T follicular helper cell (primary cell): ENCODE results near the gene CWC27.

Experiments
- DNase-seq: peaks from one replicate; pipeline ENCODE4 v3.0.0-alpha.2; 2020; ENCODE audit warnings: low read depth

The CWC27 gene

GRCh38 chr5:65037831-65038815, 269.4 kb downstream of the CWC27 start:
- no peak for DNase-seq

- DNase-seq = no peak
Observed at GRCh38 chr5:65041296-65042158, 272.8 kb downstream of the CWC27 start.

- no peak for DNase-seq
Observed at GRCh38 chr5:65043843-65044359, 275.2 kb downstream of the CWC27 start.

- no peak for DNase-seq
Observed at GRCh38 chr5:65047225-65047624, 278.5 kb downstream of the CWC27 start.

- DNase-seq = no peak
Observed at GRCh38 chr5:65047948-65048690, 279.4 kb downstream of the CWC27 start.

- DNase-seq = no peak
Observed at GRCh38 chr5:65050140-65050539, 281.4 kb downstream of the CWC27 start.

GRCh38 chr5:65050826-65051498, 282.2 kb downstream of the CWC27 start:
- DNase-seq = no peak

- no peak for DNase-seq
Observed at GRCh38 chr5:65055938-65056337, 287.2 kb downstream of the CWC27 start.

GRCh38 chr5:65059681-65060598, 291.2 kb downstream of the CWC27 start:
- no peak for DNase-seq

- no peak for DNase-seq
Observed at GRCh38 chr5:65061250-65061973, 292.7 kb downstream of the CWC27 start.

GRCh38 chr5:65061974-65062353, 293.2 kb downstream of the CWC27 start:
- no peak for DNase-seq

GRCh38 chr5:65062469-65063083, 293.8 kb downstream of the CWC27 start:
- no peak for DNase-seq

GRCh38 chr5:65065001-65065511, 296.3 kb downstream of the CWC27 start:
- DNase-seq = no peak

GRCh38 chr5:65066387-65067146, 297.8 kb downstream of the CWC27 start:
- DNase-seq = no peak

GRCh38 chr5:65067147-65067506, 298.4 kb downstream of the CWC27 start:
- DNase-seq = no peak
